Stromal cell of bone marrow (primary cell): ENCODE data around the gene NR5A2.

Experiments used
- DNase-seq: peaks from one replicate; pipeline ENCODE4 v3.0.0-alpha.2; 2012; ENCODE audit warnings: low read depth

Gene NR5A2

GRCh38 chr1:200036619-200037270 is 9.2 kb downstream of the NR5A2 start:
- DNase-seq = no peak

GRCh38 chr1:200037501-200037900 is 10.0 kb downstream of the NR5A2 start:
- no peak for DNase-seq

- DNase-seq = no peak
These were observed 10.4 kb downstream of the NR5A2 start for GRCh38 chr1:200037904-200038303.

- DNase-seq = no peak
These were observed 10.9 kb downstream of the NR5A2 start for GRCh38 chr1:200038325-200038980.

- DNase-seq = no peak
These were observed 11.7 kb downstream of the NR5A2 start for GRCh38 chr1:200038981-200039848.

GRCh38 chr1:200039849-200040474 is 12.5 kb downstream of the NR5A2 start:
- no peak for DNase-seq

GRCh38 chr1:200040481-200041138 is 13.1 kb downstream of the NR5A2 start:
- DNase-seq = no peak

- DNase-seq = no peak
These were observed 14.0 kb downstream of the NR5A2 start for GRCh38 chr1:200041337-200042118.

- no peak for DNase-seq
These were observed 14.6 kb downstream of the NR5A2 start for GRCh38 chr1:200042119-200042551.

GRCh38 chr1:200042552-200043335 is 15.2 kb downstream of the NR5A2 start:
- DNase-seq = no peak

GRCh38 chr1:200043336-200043668 is 15.8 kb downstream of the NR5A2 start:
- no peak for DNase-seq

- DNase-seq = no peak
These were observed 18.6 kb downstream of the NR5A2 start for GRCh38 chr1:200046115-200046514.

- DNase-seq = no peak
These were observed 20.7 kb downstream of the NR5A2 start for GRCh38 chr1:200048244-200048643.

- DNase-seq = no peak
These were observed 22.3 kb downstream of the NR5A2 start for GRCh38 chr1:200049810-200050209.

GRCh38 chr1:200051620-200052019 is 24.1 kb downstream of the NR5A2 start:
- no peak for DNase-seq

GRCh38 chr1:200053091-200053490 is 25.6 kb downstream of the NR5A2 start:
- no peak for DNase-seq

- DNase-seq = no peak
These were observed 26.1 kb downstream of the NR5A2 start for GRCh38 chr1:200053646-200054045.

GRCh38 chr1:200058341-200058740 is 30.8 kb downstream of the NR5A2 start:
- no peak for DNase-seq

GRCh38 chr1:200062143-200062542 is 34.6 kb downstream of the NR5A2 start:
- DNase-seq = no peak

- DNase-seq = no peak
These were observed 45.3 kb downstream of the NR5A2 start for GRCh38 chr1:200072636-200073285.
